IPS-18a (cell line): Measurements from ENCODE around the gene C16orf78.

Experiments used
- H3K27ac ChIP-seq: one replicate; pipeline ENCODE4 v1.5.1; 2013; ENCODE audit warnings: low read length
- H3K27me3 ChIP-seq: one replicate; pipeline ENCODE4 v1.6.1; 2013; ENCODE audit warnings: mild to moderate bottlenecking, low read length; ENCODE audit not compliant: control insufficient read depth, insufficient read depth
- H3K36me3 ChIP-seq: one replicate; pipeline ENCODE4 v1.6.1; 2013; ENCODE audit warnings: low read depth, low read length; ENCODE audit not compliant: control insufficient read depth
- H3K4me1 ChIP-seq: one replicate; pipeline ENCODE4 v1.6.1; 2013; ENCODE audit warnings: low read depth, low read length; ENCODE audit not compliant: control insufficient read depth
- H3K4me3 ChIP-seq: one replicate; pipeline ENCODE4 v1.5.1; 2013; ENCODE audit warnings: low read length
- H3K9ac ChIP-seq: one replicate; pipeline ENCODE4 v1.6.1; 2013; ENCODE audit warnings: mild to moderate bottlenecking, low read length, moderate library complexity
- H3K9me3 ChIP-seq: one replicate; pipeline ENCODE4 v1.6.1; 2013; ENCODE audit warnings: low read depth, low read length; ENCODE audit not compliant: control insufficient read depth

C16orf78 gene

GRCh38 chr16:49439050-49439449, 65.4 kb downstream of the C16orf78 start:
- Histone ChIP-seq H3K4me1 (peaks cover 25% of the 10 kb centered on the region), H3K27me3 (peaks cover 2% of the 10 kb centered on the region), H3K27ac (no peak overlapping the region), H3K9me3 (no peaks in the 10 kb centered on the region), H3K9ac (no peak overlapping the region), H3K4me3 (no peak overlapping the region), H3K36me3 (no peaks in the 10 kb centered on the region)

- Histone ChIP-seq H3K4me3 (no peak overlapping the region), H3K9ac (no peak overlapping the region), H3K27me3 (peaks cover 4% of the 10 kb centered on the region), H3K27ac (no peak overlapping the region), H3K36me3 (no peaks in the 10 kb centered on the region), H3K4me1 (peaks cover 27% of the 10 kb centered on the region), H3K9me3 (no peaks in the 10 kb centered on the region)
Measured at GRCh38 chr16:49439676-49440075, 66.1 kb downstream of the C16orf78 start.

DNA sequence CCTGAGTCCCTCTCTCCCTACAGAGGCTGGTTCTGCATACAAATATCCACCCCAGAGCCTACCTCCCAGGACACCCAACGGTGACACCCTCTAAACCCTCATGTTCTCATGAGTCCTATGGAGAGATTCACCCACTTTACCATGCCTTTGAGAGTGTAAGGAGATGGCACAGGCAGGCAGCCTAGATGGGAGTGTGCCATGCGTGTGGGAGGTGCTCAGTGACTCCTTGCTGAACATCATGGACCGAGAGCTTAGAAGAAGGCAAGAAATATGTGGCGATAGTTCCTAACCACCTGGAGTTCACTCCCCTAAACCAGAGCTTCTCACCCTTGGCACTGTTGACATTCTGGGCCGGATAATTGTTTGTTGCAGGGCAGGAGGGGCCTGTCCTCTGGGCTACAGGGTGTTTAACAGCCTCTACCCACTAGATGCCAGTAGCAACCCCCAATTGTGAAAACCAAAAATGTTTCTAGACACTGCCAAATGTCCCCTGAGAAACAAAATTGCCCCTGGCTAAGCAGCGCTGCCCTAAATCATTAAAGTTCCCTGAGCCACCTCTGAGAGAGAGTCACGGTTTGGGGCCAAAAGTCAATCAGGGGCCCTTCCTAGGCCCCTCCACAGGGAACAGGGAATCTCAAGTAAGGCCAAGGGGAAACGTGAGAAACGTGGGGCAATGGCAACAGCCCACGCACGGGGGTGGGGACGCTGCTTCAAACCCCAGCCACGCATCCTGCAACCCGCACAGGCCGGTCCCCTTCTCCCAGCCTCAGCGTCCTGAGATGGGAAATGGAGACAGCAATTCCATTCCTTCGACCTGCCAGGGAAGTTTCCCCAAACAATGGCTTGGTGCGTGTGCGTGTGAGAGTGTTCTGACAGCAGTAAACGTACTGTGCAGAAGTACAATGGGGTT, 66.8 kb downstream of the C16orf78 start:
- Histone ChIP-seq H3K27ac (no peak overlapping the region), H3K9me3 (no peaks in the 10 kb centered on the region)

GRCh38 chr16:49441366-49441780, 67.8 kb downstream of the C16orf78 start:
- Histone ChIP-seq H3K4me1 (peaks cover 28% of the 10 kb centered on the region), H3K9me3 (no peaks in the 10 kb centered on the region), H3K9ac (no peak overlapping the region)

More for the DNA sequence above, 66.8 kb downstream of the C16orf78 start:
- Histone ChIP-seq H3K36me3 (no peaks in the 10 kb centered on the region), H3K27me3 (peaks cover 4% of the 10 kb centered on the region), H3K4me1 (peaks cover 28% of the 10 kb centered on the region), H3K4me3 (no peak overlapping the region), H3K9ac (no peak overlapping the region)

DNA sequence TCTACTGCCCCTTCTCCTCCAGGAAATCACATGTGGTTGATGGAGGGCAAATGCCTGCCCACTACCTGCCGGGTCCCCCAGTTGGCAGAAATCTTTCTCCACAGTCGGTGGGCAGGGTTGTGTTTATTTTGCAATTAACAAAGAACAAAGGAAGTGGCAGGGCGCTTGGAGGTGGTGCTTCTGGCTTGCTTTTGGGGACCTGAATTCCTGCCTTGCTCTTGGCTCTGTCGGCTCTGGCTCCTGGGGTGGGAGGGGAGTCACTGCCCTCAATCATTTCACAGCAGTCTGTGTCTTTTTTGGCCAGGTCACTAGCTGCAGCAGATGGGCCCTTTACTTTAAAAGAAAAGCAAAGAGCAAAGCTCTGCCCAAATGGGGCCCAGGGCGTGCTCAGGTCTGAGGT, 69.2 kb downstream of the C16orf78 start:
- H3K9ac ChIP-seq: peak overlapping the region; percentile 4
- peaks cover 28% of the 10 kb centered on the region for H3K4me1 ChIP-seq
- H3K9me3 ChIP-seq: no peaks in the 10 kb centered on the region
- no peaks in the 10 kb centered on the region for H3K36me3 ChIP-seq
- H3K4me3 ChIP-seq: no peak overlapping the region
- peaks cover 4% of the 10 kb centered on the region for H3K27me3 ChIP-seq
- no peak overlapping the region for H3K27ac ChIP-seq

More at GRCh38 chr16:49441366-49441780, 67.8 kb downstream of the C16orf78 start:
- no peaks in the 10 kb centered on the region for H3K36me3 ChIP-seq
- H3K27ac ChIP-seq: no peak overlapping the region
- H3K4me3 ChIP-seq: peak overlapping the region; percentile 10
- peaks cover 4% of the 10 kb centered on the region for H3K27me3 ChIP-seq

GRCh38 chr16:49443576-49443975, 70.0 kb downstream of the C16orf78 start:
- no peak overlapping the region for H3K27ac ChIP-seq
- H3K4me3 ChIP-seq: no peak overlapping the region
- H3K9ac ChIP-seq: no peak overlapping the region
- H3K4me1 ChIP-seq: peaks cover 28% of the 10 kb centered on the region
- H3K36me3 ChIP-seq: no peaks in the 10 kb centered on the region
- H3K27me3 ChIP-seq: peaks cover 4% of the 10 kb centered on the region
- no peaks in the 10 kb centered on the region for H3K9me3 ChIP-seq

DNA sequence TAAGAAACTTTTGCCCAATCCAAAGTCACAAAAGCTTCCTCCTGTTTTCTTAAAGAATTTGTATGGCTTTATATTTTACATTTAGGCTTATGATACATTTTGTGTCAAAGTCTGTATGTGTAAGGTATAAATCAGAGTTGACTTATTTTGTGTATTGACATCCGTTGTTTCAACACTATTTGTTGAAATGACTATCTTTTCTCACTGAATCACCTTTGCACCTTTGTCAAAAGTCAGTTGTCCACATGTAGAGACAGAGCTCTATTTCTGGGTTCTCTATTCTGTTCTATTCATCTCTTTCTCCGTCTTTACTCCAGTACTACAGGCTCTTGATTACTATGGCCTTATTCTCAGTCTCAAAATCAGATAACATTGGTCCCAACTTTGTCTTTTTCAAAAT, 73.2 kb downstream of the C16orf78 start:
- no peaks in the 10 kb centered on the region for H3K36me3 ChIP-seq
- H3K9me3 ChIP-seq: no peaks in the 10 kb centered on the region
- peaks cover 18% of the 10 kb centered on the region for H3K4me1 ChIP-seq
- H3K27me3 ChIP-seq: peaks cover 4% of the 10 kb centered on the region
- H3K27ac ChIP-seq: no peak overlapping the region
- no peak overlapping the region for H3K4me3 ChIP-seq
- H3K9ac ChIP-seq: no peak overlapping the region
